IPS-18c (cell line): Measurements from ENCODE around the gene PTGER4.
"Not testable (repeated sequence)": the region's sequence is repeated elsewhere in the genome, so short reads cannot be mapped to it uniquely, and the experiment has no call there.

Experiments
- H3K4me3 ChIP-seq: 2 replicates; pipeline ENCODE4 v1.7.0; 2013; ENCODE audit warnings: low read depth, mild to moderate bottlenecking, low read length, moderate library complexity; ENCODE audit not compliant: insufficient read depth
- H3K9me3 ChIP-seq: one replicate; pipeline ENCODE4 v1.6.1; 2013; ENCODE audit warnings: mild to moderate bottlenecking, low read length, moderate library complexity; ENCODE audit not compliant: control insufficient read depth, insufficient read depth

The PTGER4 gene

DNA sequence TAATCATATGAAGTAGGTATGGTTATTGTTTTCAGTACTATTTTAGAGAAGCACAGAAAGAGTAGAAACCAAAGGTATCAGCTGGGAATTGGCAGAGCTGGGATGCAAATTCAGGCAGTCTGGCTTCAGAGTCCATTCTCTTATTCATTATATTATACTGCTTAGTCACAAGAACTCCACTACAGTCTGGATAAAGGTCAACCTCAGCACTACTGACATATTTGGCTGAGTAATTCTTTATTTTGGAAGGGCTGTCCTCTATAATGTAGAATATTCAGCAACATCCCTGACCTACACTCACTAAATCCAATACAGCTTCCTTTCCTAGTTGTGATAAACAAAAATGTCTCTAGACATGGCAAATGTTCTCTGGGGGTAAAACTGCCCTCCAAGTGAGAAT, 37.6 kb downstream of the PTGER4 start:
- Histone ChIP-seq H3K4me3 (no peak overlapping the region), H3K9me3 (no peaks in the 10 kb centered on the region)

DNA sequence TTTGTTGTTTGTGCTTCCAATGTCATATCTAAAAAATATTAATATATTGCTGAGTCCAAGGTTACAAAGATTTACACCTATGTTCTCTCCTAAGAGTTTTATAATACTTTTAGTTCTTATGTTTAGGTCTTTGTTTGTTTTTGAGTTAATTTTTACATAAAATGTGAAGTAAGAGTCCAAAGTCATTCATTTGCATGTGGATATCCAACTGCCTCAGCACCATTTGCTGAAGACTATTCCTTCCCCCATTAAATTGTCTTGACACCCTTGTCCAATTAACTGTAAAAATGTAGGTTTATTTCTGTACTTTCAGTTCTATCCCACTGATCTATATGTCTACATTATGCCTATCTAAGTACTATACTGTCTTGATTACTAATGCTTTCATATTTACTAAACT, 40.4 kb downstream of the PTGER4 start:
- Histone ChIP-seq H3K4me3 (no peak overlapping the region), H3K9me3 (no peaks in the 10 kb centered on the region)

- H3K4me3 ChIP-seq = not testable (repeated sequence)
These were observed 42.8 kb downstream of the PTGER4 start for GRCh38 chr5:40722497-40722911.

GRCh38 chr5:40733434-40733833, 53.7 kb downstream of the PTGER4 start:
- no peak overlapping the region for H3K4me3 ChIP-seq
- H3K9me3 ChIP-seq = no peaks in the 10 kb centered on the region

More at GRCh38 chr5:40722497-40722911, 42.8 kb downstream of the PTGER4 start:
- H3K9me3 ChIP-seq = not testable (repeated sequence)

- Histone ChIP-seq H3K9me3 (no peaks in the 10 kb centered on the region), H3K4me3 (no peak overlapping the region)
These were observed 54.3 kb downstream of the PTGER4 start for GRCh38 chr5:40733879-40734563.

GRCh38 chr5:40734986-40735385, 55.3 kb downstream of the PTGER4 start:
- H3K4me3 ChIP-seq = no peak overlapping the region
- no peaks in the 10 kb centered on the region for H3K9me3 ChIP-seq

GRCh38 chr5:40735609-40736008, 55.9 kb downstream of the PTGER4 start:
- H3K9me3 ChIP-seq = no peaks in the 10 kb centered on the region
- H3K4me3 ChIP-seq = no peak overlapping the region

GRCh38 chr5:40736103-40736875, 56.6 kb downstream of the PTGER4 start:
- Histone ChIP-seq H3K9me3 (no peaks in the 10 kb centered on the region), H3K4me3 (no peak overlapping the region)

DNA sequence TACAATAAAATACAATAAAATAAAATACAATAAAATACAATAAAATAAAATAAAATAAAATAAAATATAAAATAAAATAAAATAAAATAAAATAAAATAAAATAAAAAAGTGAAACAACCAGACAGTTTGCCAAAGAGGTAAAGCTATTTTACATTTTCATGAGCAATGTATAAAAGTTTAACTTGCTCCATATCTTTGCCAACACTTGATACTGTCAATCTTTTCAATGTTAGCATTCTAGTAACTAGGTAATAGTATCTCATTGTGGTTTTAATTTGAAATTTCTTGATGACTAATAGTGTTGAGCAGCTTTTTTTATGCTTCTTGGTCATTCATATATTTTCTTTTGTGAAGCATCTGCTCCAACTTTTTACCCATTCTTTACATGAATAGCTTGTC, 58.8 kb downstream of the PTGER4 start:
- Histone ChIP-seq H3K4me3 (no peak overlapping the region), H3K9me3 (no peaks in the 10 kb centered on the region)
